CD4-positive, alpha-beta T cell (primary cell): ENCODE data around the gene PATJ. TPM values are rescaled to one million over a fixed set of nuclear protein-coding genes. Genes with fewer than 3 reads are reported as not detected.

Experiments used
- ATAC-seq: fragments of 200-7000 bp; cut with Tn5 transposase; one replicate; pipeline ENCODE4 v1.10.0; 2022; ENCODE audit warnings: mild to moderate bottlenecking; ENCODE audit not compliant: poor library complexity
- CTCF ChIA-PET: fragments of 350-600 bp; sonication (Branson Sonifier 250); formaldehyde crosslinking; loops from one replicate; lab custom pipeline; 2021; ENCODE audit warnings: antibody characterized with exemption, inconsistent platforms; lab: Charles Lee
- POLR2A ChIA-PET: fragments of 350-600 bp; sonication (Branson Sonifier 250); formaldehyde crosslinking; loops from one replicate; lab custom pipeline; 2021; ENCODE audit warnings: antibody characterized with exemption, inconsistent platforms; lab: Charles Lee
- DNase-seq, 14 experiments: peaks; one replicate each; pipeline ENCODE4 v3.0.0-alpha.2; 2013 to 2020; ENCODE audit warnings: mixed read lengths in 2 of 14
- H3K27ac ChIP-seq, 2 donors: one replicate each; pipeline versions ENCODE4 v1.5.1 to v1.7.0; 2013; ENCODE audit warnings: low read length in 2 of 2, low read depth in 1 of 2, mild to moderate bottlenecking in 1 of 2
- H3K27me3 ChIP-seq, 2 experiments: 1 replicate in 1 of 2; 2 replicates in 1 of 2; pipeline versions ENCODE4 v1.6.1 to v1.7.0; 2013; ENCODE audit warnings: low read length in 2 of 2, control low read depth in 1 of 2, mild to moderate bottlenecking in 1 of 2, moderate library complexity in 1 of 2; ENCODE audit not compliant: insufficient read depth in 2 of 2, control insufficient read depth in 1 of 2
- H3K36me3 ChIP-seq: one replicate; pipeline ENCODE4 v1.6.1; 2013; ENCODE audit warnings: low read length, control low read depth; ENCODE audit not compliant: insufficient read depth
- H3K4me1 ChIP-seq: one replicate; pipeline ENCODE4 v1.6.1; 2013; ENCODE audit warnings: low read length, control low read depth; ENCODE audit not compliant: insufficient read depth
- H3K4me3 ChIP-seq: one replicate; pipeline ENCODE4 v1.5.1; 2013; ENCODE audit warnings: mild to moderate bottlenecking, low read length, moderate library complexity
- H3K9me3 ChIP-seq, 2 experiments: 1 replicate in 1 of 2; 2 replicates in 1 of 2; pipeline versions ENCODE4 v1.6.1 to v1.7.0; 2013; ENCODE audit warnings: low read length in 2 of 2, mild to moderate bottlenecking in 2 of 2, control low read depth in 1 of 2, moderate library complexity in 1 of 2; ENCODE audit not compliant: control insufficient read depth in 1 of 2, insufficient read depth in 1 of 2
- H3K27ac Mint-ChIP-seq: one replicate; pipeline ENCODE4 v1.8.0; 2020; ENCODE audit warnings: mixed read lengths
- H3K27me3 Mint-ChIP-seq: one replicate; pipeline ENCODE4 v1.8.0; 2021; ENCODE audit warnings: mixed read lengths
- H3K36me3 Mint-ChIP-seq: one replicate; pipeline ENCODE4 v1.8.0; 2021; ENCODE audit warnings: low read depth, mixed read lengths
- H3K4me1 Mint-ChIP-seq: one replicate; pipeline ENCODE4 v1.8.0; 2021; ENCODE audit warnings: low read depth, mixed read lengths
- H3K4me3 Mint-ChIP-seq: one replicate; pipeline ENCODE4 v1.8.0; 2020; ENCODE audit warnings: mild to moderate bottlenecking, mixed read lengths
- H3K9me3 Mint-ChIP-seq: one replicate; pipeline ENCODE4 v1.8.0; 2020; ENCODE audit warnings: mixed read lengths
- CTCF ChIP-seq: fragments of 200-600 bp; IDR thresholded peaks from one replicate; pipeline ENCODE4 v1.8.0; 2022; ENCODE audit warnings: antibody characterized with exemption, mild to moderate bottlenecking
- intact Hi-C, 2 experiments: fragments of 100-400 bp; cut with DNase I in 1 of 2; cut with micrococcal nuclease in 1 of 2; formaldehyde crosslinking; loops; one replicate each; pipeline versions ENCODE4 v1.15.1 to v1.9.0; 2023 to 2025; cut with DNase I, micrococcal nuclease
- total RNA-seq, 174 experiments: library from RNA in 2 of 174; stranded (reverse) in 2 of 174; gene quantifications; one replicate each; pipeline ENCODE4 v1.2.3 and lab custom pipeline; 2021 to 2026

Gene PATJ
- total RNA-seq, 2 experiments from 2014 or later: 50.4 to 54.1 TPM

DNA sequence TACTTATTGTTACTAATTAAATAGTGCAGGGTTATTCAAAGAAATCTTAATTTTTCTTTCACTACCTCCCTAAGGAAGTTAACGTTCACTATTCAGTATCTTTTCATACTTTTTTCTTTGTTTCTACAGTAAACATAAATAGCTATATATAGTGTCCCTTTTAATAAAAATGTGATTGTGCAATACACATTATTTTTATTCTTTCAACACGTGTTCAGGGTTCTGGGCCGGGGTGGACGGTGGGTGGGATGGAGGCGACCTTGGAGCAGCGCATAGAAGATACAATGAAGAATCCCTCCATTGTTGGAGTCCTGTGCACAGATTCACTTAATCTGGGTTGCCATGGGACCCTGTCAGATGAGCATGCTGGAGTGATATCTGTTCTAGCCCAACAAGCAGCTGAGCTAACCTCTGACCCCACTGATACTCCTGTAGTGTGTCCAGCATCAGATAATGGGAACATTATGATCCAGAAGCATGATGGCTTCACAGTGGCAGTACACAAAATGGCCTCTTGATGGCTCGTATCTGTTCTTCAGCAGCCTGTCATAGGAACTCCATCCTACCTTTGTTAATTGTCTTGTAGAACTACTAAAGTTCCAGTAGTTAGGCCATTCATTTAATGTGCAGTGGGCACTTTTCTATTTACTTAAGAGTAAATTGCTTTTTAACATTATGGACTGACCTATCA lies 296.5 kb downstream of the PATJ start:
- Histone ChIP-seq H3K4me1 (no peaks in the 10 kb centered on the region), H3K27me3 (no peaks in the 10 kb centered on the region), H3K36me3 (peaks cover 4% of the 10 kb centered on the region), H3K9me3 (no peaks in the 10 kb centered on the region), H3K4me3 (no peak overlapping the region), H3K27ac (no peak overlapping the region)
- POLR2A ChIA-PET: no interaction called here
- no peak overlapping the region for H3K27ac Mint-ChIP-seq
- CTCF ChIA-PET: no interaction called here
- peaks cover 17% of the 10 kb centered on the region for H3K36me3 Mint-ChIP-seq
- intact Hi-C loops: no loop called here
- no peak for ATAC-seq
- DNase-seq: no peak
- H3K9me3 Mint-ChIP-seq: no peaks in the 10 kb centered on the region
- H3K4me1 Mint-ChIP-seq: no peaks in the 10 kb centered on the region
- TF ChIP-seq CTCF: no peak
- H3K27me3 Mint-ChIP-seq: no peaks in the 10 kb centered on the region
- no peak overlapping the region for H3K4me3 Mint-ChIP-seq

- TF ChIP-seq CTCF: no peak
- DNase-seq: no peak
- ChIA-PET POLR2A (no interaction called here), CTCF (no interaction called here)
- H3K27me3 ChIP-seq: no peaks in the 10 kb centered on the region
- no peak overlapping the region for H3K27ac ChIP-seq
- no peaks in the 10 kb centered on the region for H3K4me1 ChIP-seq
- peaks cover 8% of the 10 kb centered on the region for H3K36me3 ChIP-seq
- peaks cover 31% of the 10 kb centered on the region for H3K36me3 Mint-ChIP-seq
- no peak overlapping the region for H3K4me3 ChIP-seq
- no peak overlapping the region for H3K27ac Mint-ChIP-seq
- no peaks in the 10 kb centered on the region for H3K9me3 Mint-ChIP-seq
- H3K9me3 ChIP-seq: no peaks in the 10 kb centered on the region
- ATAC-seq: no peak
- H3K4me1 Mint-ChIP-seq: no peaks in the 10 kb centered on the region
- no peaks in the 10 kb centered on the region for H3K27me3 Mint-ChIP-seq
- intact Hi-C loops: no loop called here
- H3K4me3 Mint-ChIP-seq: no peak overlapping the region
These were observed 298.2 kb downstream of the PATJ start for GRCh38 chr1:62040450-62040849.

- CTCF ChIA-PET: no interaction called here
These were observed 298.7 kb downstream of the PATJ start for GRCh38 chr1:62040973-62041372.

More at GRCh38 chr1:62040973-62041372, 298.7 kb downstream of the PATJ start:
- no peak overlapping the region for H3K27ac Mint-ChIP-seq
- no peak for ATAC-seq
- no peaks in the 10 kb centered on the region for H3K27me3 Mint-ChIP-seq
- Histone ChIP-seq H3K27ac (no peak overlapping the region), H3K36me3 (peaks cover 11% of the 10 kb centered on the region), H3K4me1 (no peaks in the 10 kb centered on the region), H3K27me3 (no peaks in the 10 kb centered on the region), H3K9me3 (no peaks in the 10 kb centered on the region), H3K4me3 (no peak overlapping the region)
- peaks cover 31% of the 10 kb centered on the region for H3K36me3 Mint-ChIP-seq
- DNase-seq: no peak
- H3K4me1 Mint-ChIP-seq: no peaks in the 10 kb centered on the region
- H3K9me3 Mint-ChIP-seq: no peaks in the 10 kb centered on the region
- no peak for TF ChIP-seq CTCF
- H3K4me3 Mint-ChIP-seq: no peak overlapping the region
- intact Hi-C loops: no loop called here
- POLR2A ChIA-PET: no interaction called here
